ENCODE results near the gene HOXB9. TPM values are rescaled to one million over a fixed set of nuclear protein-coding genes. Genes with fewer than 3 reads are reported as not detected.

Gene HOXB9
- total and polyA plus RNA-seq, 2 experiments from 2014 or later = not detected

- Histone ChIP-seq H3K27ac (no peak within 1 kb of the TSS), H3K4me1 (ENCODE audit: low read depth) (peaks cover under 1% of the 10 kb centered on the region)
These were observed 48.1 kb downstream of the HOXB9 start, which contains the start of gene HOXB4 for GRCh38 chr17:48577946-48578615. HOXB4 (minus strand) TSS chr17:48578350; CDS start chr17:48578319, 31 bp downstream.

GRCh38 chr17:48577330-48577945 is 48.7 kb downstream of the HOXB9 start:
- Histone ChIP-seq H3K4me3 (peak overlapping the region; percentile 44), H3K27ac (no peak overlapping the region), H3K4me1 (ENCODE audit: low read depth) (peaks cover 4% of the 10 kb centered on the region), H3K27me3 (peaks cover 97% of the 10 kb centered on the region), H3K36me3 (no peaks in the 10 kb centered on the region), H3K9me3 (ENCODE audit: low read depth) (no peaks in the 10 kb centered on the region)
- DNase-seq (ENCODE audit: low read depth in 1 of 2, low spot score in 1 of 2) = no peak
- TF ChIP-seq CTCF (IDR thresholded peaks at IDR 0.05; ENCODE audit: low read depth, low read length) = no peak

More at GRCh38 chr17:48577946-48578615, 48.1 kb downstream of the HOXB9 start, which contains the start of gene HOXB4:
- Histone ChIP-seq H3K36me3 (no peaks in the 10 kb centered on the region), H3K27me3 (peaks cover 97% of the 10 kb centered on the region), H3K4me3 (peak within 1 kb of the TSS; percentile 44), H3K9me3 (ENCODE audit: low read depth) (no peaks in the 10 kb centered on the region)
- no peak for TF ChIP-seq CTCF (IDR thresholded peaks at IDR 0.05; ENCODE audit: low read depth, low read length)
- DNase-seq (ENCODE audit: low read depth in 1 of 2, low spot score in 1 of 2) = peak in 1 of 2 donors; percentile 86

- Histone ChIP-seq H3K4me1 (ENCODE audit: low read depth) (peaks cover 4% of the 10 kb centered on the region), H3K36me3 (no peaks in the 10 kb centered on the region), H3K9me3 (ENCODE audit: low read depth) (no peaks in the 10 kb centered on the region), H3K4me3 (peak overlapping the region; percentile 44), H3K27me3 (peaks cover 97% of the 10 kb centered on the region), H3K27ac (no peak overlapping the region)
- DNase-seq (ENCODE audit: low read depth in 1 of 2, low spot score in 1 of 2) = peak in 1 of 2 donors; percentile 39
- TF ChIP-seq CTCF (IDR thresholded peaks at IDR 0.05; ENCODE audit: low read depth, low read length) = no peak
These were observed 49.5 kb downstream of the HOXB9 start for GRCh38 chr17:48576479-48577309.

GRCh38 chr17:48575673-48576478 is 50.3 kb downstream of the HOXB9 start:
- Histone ChIP-seq H3K36me3 (no peaks in the 10 kb centered on the region), H3K9me3 (ENCODE audit: low read depth) (no peaks in the 10 kb centered on the region), H3K27ac (no peak overlapping the region), H3K27me3 (peaks cover 97% of the 10 kb centered on the region), H3K4me3 (peak overlapping the region; percentile 44), H3K4me1 (ENCODE audit: low read depth) (peaks cover 11% of the 10 kb centered on the region)
- TF ChIP-seq CTCF (IDR thresholded peaks at IDR 0.05; ENCODE audit: low read depth, low read length) = no peak
- no peak for DNase-seq (ENCODE audit: low read depth in 1 of 2, low spot score in 1 of 2)

GRCh38 chr17:48575066-48575582 is 51.0 kb downstream of the HOXB9 start:
- no peak for TF ChIP-seq CTCF (IDR thresholded peaks at IDR 0.05; ENCODE audit: low read depth, low read length)
- Histone ChIP-seq H3K9me3 (ENCODE audit: low read depth) (no peaks in the 10 kb centered on the region), H3K4me3 (no peak overlapping the region), H3K36me3 (no peaks in the 10 kb centered on the region), H3K27ac (no peak overlapping the region), H3K4me1 (ENCODE audit: low read depth) (peaks cover 19% of the 10 kb centered on the region), H3K27me3 (peaks cover 97% of the 10 kb centered on the region)
- DNase-seq (ENCODE audit: low read depth in 1 of 2, low spot score in 1 of 2) = no peak

Data from cardiac muscle cell (in vitro differentiated cells and primary cell).